ENCODE data around the gene AAK1. TPM values are rescaled to one million over a fixed set of nuclear protein-coding genes. Genes with fewer than 3 reads are reported as not detected.

The AAK1 gene
- total RNA-seq, 2 donors from 2014 or later: 70.7 to 77.3 TPM

- WGBS: 79% methylated on average over 5 of the region's 5 CpGs
- Histone ChIP-seq H3K9me3 (no peaks in the 10 kb centered on the region), H3K4me3 (no peak overlapping the region), H3K27ac (no peak overlapping the region), H3K36me3 (no peaks in the 10 kb centered on the region), H3K27me3 (replicated peaks; ENCODE audit: insufficient read depth) (no peaks in the 10 kb centered on the region), H3K4me1 (replicated peaks) (no peaks in the 10 kb centered on the region)
- TF ChIP-seq POLR2AphosphoS5 (IDR thresholded peaks at IDR 0.05) (no peak), CTCF (IDR thresholded peaks at IDR 0.05) (no peak), POLR2A (IDR thresholded peaks at IDR 0.05) (no peak)
- intact Hi-C loops (cut with DNase I): loop anchor here (5.0 kb wide), 1 partner anchor 47 kb away; the partner anchor contains the start of gene GFPT1
- no peak for DNase-seq (ENCODE audit: low spot score)
Observed at GRCh38 chr2:69434753-69435152, 208.8 kb downstream of the AAK1 start.

- WGBS: 90% methylated on average over 6 of the region's 6 CpGs
- no peak for DNase-seq (ENCODE audit: low spot score)
- H3K9me3 ChIP-seq: no peaks in the 10 kb centered on the region
- no peak overlapping the region for H3K4me3 ChIP-seq
- intact Hi-C loops (cut with DNase I): no loop called here
- no peak overlapping the region for H3K27ac ChIP-seq
- no peaks in the 10 kb centered on the region for H3K4me1 ChIP-seq (replicated peaks)
- no peak for TF ChIP-seq POLR2A (IDR thresholded peaks at IDR 0.05)
- TF ChIP-seq CTCF (IDR thresholded peaks at IDR 0.05): no peak
- TF ChIP-seq POLR2AphosphoS5 (IDR thresholded peaks at IDR 0.05): no peak
- no peaks in the 10 kb centered on the region for H3K27me3 ChIP-seq (replicated peaks; ENCODE audit: insufficient read depth)
- no peaks in the 10 kb centered on the region for H3K36me3 ChIP-seq
Observed at GRCh38 chr2:69429491-69430183, 213.9 kb downstream of the AAK1 start.

GRCh38 chr2:69428981-69429380 lies 214.6 kb downstream of the AAK1 start:
- H3K4me3 ChIP-seq: no peak overlapping the region
- intact Hi-C loops (cut with DNase I): no loop called here
- WGBS: 92% methylated on average over 2 of the region's 2 CpGs
- H3K27ac ChIP-seq: no peak overlapping the region
- no peak for DNase-seq (ENCODE audit: low spot score)
- TF ChIP-seq POLR2AphosphoS5 (IDR thresholded peaks at IDR 0.05): no peak
- TF ChIP-seq POLR2A (IDR thresholded peaks at IDR 0.05): no peak
- no peak for TF ChIP-seq CTCF (IDR thresholded peaks at IDR 0.05)
- H3K9me3 ChIP-seq: no peaks in the 10 kb centered on the region
- no peaks in the 10 kb centered on the region for H3K36me3 ChIP-seq
- no peaks in the 10 kb centered on the region for H3K27me3 ChIP-seq (replicated peaks; ENCODE audit: insufficient read depth)
- H3K4me1 ChIP-seq (replicated peaks): no peaks in the 10 kb centered on the region

- H3K27ac ChIP-seq: no peak overlapping the region
- intact Hi-C loops (cut with DNase I): no loop called here
Observed at GRCh38 chr2:69424419-69424818, 219.1 kb downstream of the AAK1 start.

More at GRCh38 chr2:69424419-69424818, 219.1 kb downstream of the AAK1 start:
- DNase-seq (ENCODE audit: low spot score): no peak
- Histone ChIP-seq H3K4me3 (no peak overlapping the region), H3K27me3 (replicated peaks; ENCODE audit: insufficient read depth) (no peaks in the 10 kb centered on the region), H3K36me3 (no peaks in the 10 kb centered on the region), H3K9me3 (no peaks in the 10 kb centered on the region), H3K4me1 (replicated peaks) (no peaks in the 10 kb centered on the region)
- 91% methylated on average over 2 of the region's 2 CpGs for WGBS
- no peak for TF ChIP-seq POLR2A (IDR thresholded peaks at IDR 0.05)
- no peak for TF ChIP-seq CTCF (IDR thresholded peaks at IDR 0.05)
- TF ChIP-seq POLR2AphosphoS5 (IDR thresholded peaks at IDR 0.05): no peak

Measured in prostate gland (tissue), 2 donors.